ENCODE data around the gene UBA1.

- TF ChIP-seq POLR2AphosphoS5 (IDR thresholded peaks at IDR 0.05) = no peak
- TF ChIP-seq POLR2A (IDR thresholded peaks at IDR 0.05; ENCODE audit: low read depth) = no peak
- TF ChIP-seq CTCF (IDR thresholded peaks at IDR 0.05) = no peak
- no peak for TF ChIP-seq EP300 (IDR thresholded peaks at IDR 0.05)
Observed at GRCh38 chrX:47146121-47146935, 47.3 kb upstream of the UBA1 start.

Measured in esophagus muscularis mucosa (tissue), 4 donors.